SIG-M5 (cell line): Measurements from ENCODE around the gene ZDHHC7.
"Not testable (repeated sequence)": the region's sequence is repeated elsewhere in the genome, so short reads cannot be mapped to it uniquely, and the experiment has no call there.

Experiments
- DNase-seq: peaks from one replicate; lab custom pipeline; 2025; lab: John Stamatoyannopoulos, UW

ZDHHC7 gene

GRCh38 chr16:85010931-85011845 lies at the start of gene ZDHHC7:
TSS of gene ZDHHC7 (minus strand) at chr16:85011535. CDS start at chr16:84990618, 20,917 bp downstream.
- peak; percentile 17 for DNase-seq

GRCh38 chr16:85058909-85059308 lies 47.6 kb upstream of the ZDHHC7 start:
- no peak for DNase-seq

GRCh38 chr16:85057948-85058347 lies 46.6 kb upstream of the ZDHHC7 start:
- no peak for DNase-seq

- no peak for DNase-seq
Measured at GRCh38 chr16:85057212-85057889, 46.0 kb upstream of the ZDHHC7 start.

GRCh38 chr16:85056211-85056748 lies 44.9 kb upstream of the ZDHHC7 start:
- no peak for DNase-seq

GRCh38 chr16:85055493-85056210 lies 44.3 kb upstream of the ZDHHC7 start:
- peak; percentile 92 for DNase-seq

GRCh38 chr16:85054948-85055492 lies 43.7 kb upstream of the ZDHHC7 start:
- no peak for DNase-seq

GRCh38 chr16:85054321-85054720 lies 43.0 kb upstream of the ZDHHC7 start:
- DNase-seq, result not testable (repeated sequence)

- DNase-seq, result no peak
Measured at GRCh38 chr16:85052536-85052935, 41.2 kb upstream of the ZDHHC7 start.

- no peak for DNase-seq
Measured at GRCh38 chr16:85051683-85052082, 40.3 kb upstream of the ZDHHC7 start.

- no peak for DNase-seq
Measured at GRCh38 chr16:85051067-85051581, 39.8 kb upstream of the ZDHHC7 start.

- DNase-seq, result no peak
Measured at GRCh38 chr16:85049706-85050305, 38.5 kb upstream of the ZDHHC7 start.

GRCh38 chr16:85048921-85049562 lies 37.7 kb upstream of the ZDHHC7 start:
- DNase-seq, result no peak

- no peak for DNase-seq
Measured at GRCh38 chr16:85047867-85048455, 36.6 kb upstream of the ZDHHC7 start.

- DNase-seq, result no peak
Measured at GRCh38 chr16:85046931-85047866, 35.9 kb upstream of the ZDHHC7 start.

GRCh38 chr16:85046472-85046916 lies 35.2 kb upstream of the ZDHHC7 start:
- no peak for DNase-seq

- DNase-seq, result no peak
Measured at GRCh38 chr16:85045641-85046471, 34.5 kb upstream of the ZDHHC7 start.

- no peak for DNase-seq
Measured at GRCh38 chr16:85045077-85045476, 33.7 kb upstream of the ZDHHC7 start.
